ENCODE measurements around the gene TBPL1.
"Not testable (repeated sequence)": the region's sequence is repeated elsewhere in the genome, so short reads cannot be mapped to it uniquely, and the experiment has no call there.

The TBPL1 gene

GRCh38 chr6:133973109-133973971 is 20.3 kb downstream of the TBPL1 start:
- no peak for DNase-seq

DNA sequence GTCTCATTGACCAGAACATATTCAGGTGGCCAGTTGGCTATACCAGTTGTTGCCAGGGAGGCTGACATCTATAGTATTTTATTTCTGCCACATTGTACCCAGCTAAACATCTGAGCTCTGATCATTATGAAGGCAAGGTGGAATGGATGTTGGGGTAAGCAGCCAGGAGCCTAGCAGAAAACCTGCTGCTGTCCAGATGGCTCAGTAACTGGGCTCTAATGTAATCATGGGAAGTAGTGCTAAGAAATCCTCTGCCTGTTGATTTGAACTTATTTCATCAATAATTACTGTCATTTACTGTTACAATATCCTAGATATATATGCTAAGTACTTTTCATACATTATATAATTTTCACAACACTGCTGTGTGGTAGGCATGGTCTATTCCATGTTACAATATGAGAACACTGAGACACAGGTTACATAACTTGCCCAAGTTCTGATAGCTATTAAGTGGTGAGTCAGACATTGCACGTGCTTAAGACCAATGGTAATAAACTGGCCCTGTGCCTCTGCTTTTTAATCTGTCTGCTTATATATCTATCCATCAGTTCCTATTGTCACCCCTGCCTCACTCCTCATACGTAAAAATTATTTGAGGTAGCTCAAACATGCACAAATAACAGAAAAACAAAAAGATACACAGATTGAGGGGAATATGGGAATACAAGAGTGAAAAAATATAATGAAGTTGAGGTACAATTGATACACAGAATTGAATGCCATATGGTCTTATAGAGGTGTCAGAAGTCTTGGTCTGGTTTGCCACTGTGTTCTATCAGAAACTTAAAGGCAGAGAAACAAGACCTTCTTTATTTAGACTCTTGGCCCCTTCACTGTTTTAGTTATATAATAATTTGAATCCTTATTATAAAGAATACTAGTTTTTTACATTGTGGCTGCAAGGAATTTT is 25.2 kb downstream of the TBPL1 start:
- DNase-seq = no peak

DNA sequence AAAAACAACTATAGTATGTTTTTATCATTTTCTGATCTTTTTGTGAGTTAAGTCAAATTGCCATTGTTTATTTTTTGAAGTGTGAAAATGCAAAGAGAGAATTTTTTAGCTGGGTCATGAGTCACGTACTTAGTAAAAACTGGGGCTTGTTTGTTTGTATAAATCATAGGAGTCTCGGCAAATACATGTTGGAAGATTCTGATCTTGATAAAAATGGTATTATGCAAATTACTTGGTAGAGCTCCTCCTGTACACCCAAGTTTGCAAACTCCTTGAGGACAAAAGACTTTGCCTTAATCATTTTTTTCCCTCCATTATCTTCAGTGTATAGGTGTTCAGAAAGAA is 25.8 kb downstream of the TBPL1 start:
- DNase-seq = no peak

DNA sequence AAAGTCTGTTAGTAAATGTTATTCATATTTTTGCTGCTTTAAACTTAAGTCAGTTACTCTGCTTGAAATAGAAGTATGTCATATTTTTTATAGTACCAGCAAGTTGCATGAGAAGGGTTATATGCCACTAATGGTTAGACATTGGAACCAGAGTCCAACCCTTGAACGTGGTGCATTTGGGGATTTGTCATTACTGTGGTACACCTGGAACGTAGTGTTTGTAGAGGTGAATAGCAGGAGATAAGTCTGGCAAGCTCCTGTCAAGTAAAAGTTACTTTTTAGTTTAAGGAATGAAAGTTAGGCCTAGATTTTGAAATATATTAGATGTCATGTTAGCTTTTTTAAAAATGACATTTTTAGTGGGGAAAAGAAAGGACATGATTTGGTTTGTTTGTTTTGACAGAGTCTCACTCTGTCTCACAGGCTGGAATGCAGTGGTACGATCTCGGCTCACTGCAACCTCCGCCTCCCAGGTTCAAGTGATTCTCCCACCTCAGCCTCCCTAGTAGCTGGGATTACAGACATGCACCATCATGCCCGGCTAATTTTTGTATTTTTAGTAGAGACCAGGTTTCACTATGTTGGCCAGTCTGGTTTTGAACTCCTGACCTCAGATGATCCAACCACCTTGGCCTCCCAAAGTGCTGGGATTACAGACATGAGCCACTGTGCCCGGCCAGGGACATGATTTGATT is 26.4 kb downstream of the TBPL1 start:
- DNase-seq = not testable (repeated sequence)

- no peak for DNase-seq
Measured at GRCh38 chr6:133980168-133980567, 27.1 kb downstream of the TBPL1 start.

GRCh38 chr6:133983099-133983939 is 30.3 kb downstream of the TBPL1 start:
- DNase-seq = peak; percentile 75

- DNase-seq = no peak
Measured at GRCh38 chr6:133985970-133986369, 32.9 kb downstream of the TBPL1 start.

DNA sequence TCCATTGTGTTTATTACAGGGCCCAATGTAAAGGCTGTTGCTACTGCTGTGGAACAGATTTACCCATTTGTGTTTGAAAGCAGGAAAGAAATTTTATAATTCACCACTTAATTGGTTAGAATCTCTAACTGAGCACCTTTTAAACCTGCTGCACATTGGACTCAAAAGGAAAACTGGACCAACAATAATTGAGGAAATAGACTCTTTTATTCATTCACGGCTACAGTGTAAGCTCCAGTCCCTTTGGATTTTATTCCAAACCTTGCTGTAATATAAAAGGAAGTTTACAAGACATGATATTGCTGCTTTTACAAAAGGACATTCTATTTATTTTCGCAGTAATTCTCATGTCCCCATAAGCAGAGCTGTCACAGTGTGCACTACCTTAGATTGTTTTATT is 33.9 kb downstream of the TBPL1 start:
- no peak for DNase-seq

GRCh38 chr6:133989525-133989924 is 36.5 kb downstream of the TBPL1 start:
- DNase-seq = no peak

GRCh38 chr6:133990321-133990720 is 37.3 kb downstream of the TBPL1 start:
- no peak for DNase-seq

GRCh38 chr6:133991096-133991593 is 38.1 kb downstream of the TBPL1 start:
- no peak for DNase-seq

DNA sequence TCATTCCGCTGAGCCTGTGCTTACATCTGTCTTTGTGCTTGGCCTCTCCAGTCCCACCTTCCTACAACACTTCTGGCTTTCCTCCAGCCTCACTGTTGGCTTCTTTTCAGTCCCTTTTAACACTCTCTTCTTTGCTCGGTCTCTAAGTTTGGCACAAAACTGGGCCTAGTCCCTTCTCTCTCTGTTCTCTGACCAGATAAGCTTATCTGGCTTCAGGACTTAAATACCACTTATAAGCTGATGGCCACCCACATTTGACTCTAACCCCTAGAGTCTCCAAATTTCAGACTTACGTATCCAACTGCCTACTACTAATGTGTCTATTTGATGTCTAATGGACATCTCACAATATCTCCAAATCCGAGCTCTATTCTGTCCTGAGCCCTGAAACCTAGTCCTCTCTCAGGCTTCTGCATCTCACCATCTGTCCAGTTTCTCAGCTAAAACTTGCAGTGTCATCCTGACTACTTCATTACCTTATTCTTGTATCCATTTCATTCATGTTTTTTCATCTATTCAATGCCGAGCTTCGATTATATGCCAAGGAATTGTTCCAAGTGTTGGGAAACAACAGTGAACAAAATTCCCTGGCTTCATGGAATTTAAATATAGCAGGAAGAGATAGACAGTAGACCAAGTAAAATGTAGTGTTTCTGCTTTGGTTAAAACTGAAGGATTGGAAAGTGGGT is 40.1 kb downstream of the TBPL1 start:
- DNase-seq = no peak

DNA sequence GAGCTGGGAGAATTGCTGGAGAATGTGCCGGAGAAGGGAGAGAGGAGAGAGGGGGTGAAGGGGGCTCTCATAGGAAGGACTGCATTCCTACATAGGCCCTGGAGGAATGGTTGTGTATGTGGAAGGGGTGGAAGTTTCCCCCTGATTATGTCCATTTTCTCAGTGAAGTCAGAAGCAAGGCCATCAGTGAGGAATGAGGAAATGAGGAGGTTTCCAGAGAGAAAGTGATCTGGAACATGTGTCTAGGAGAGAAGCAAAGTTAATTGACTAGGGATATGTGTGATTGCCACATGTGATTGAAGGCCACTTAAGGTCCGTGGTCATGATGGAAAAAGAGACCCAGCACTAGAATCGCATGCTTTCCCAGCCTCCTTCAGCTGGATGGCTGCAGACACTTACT is 42.3 kb downstream of the TBPL1 start:
- DNase-seq = no peak

- DNase-seq = no peak
Measured at GRCh38 chr6:133995758-133996157, 42.7 kb downstream of the TBPL1 start.

- no peak for DNase-seq
Measured at GRCh38 chr6:133997267-133997666, 44.2 kb downstream of the TBPL1 start.

GRCh38 chr6:133999305-133999704 is 46.3 kb downstream of the TBPL1 start:
- DNase-seq = no peak

- DNase-seq = no peak
Measured at GRCh38 chr6:134000443-134000842, 47.4 kb downstream of the TBPL1 start.

DNA sequence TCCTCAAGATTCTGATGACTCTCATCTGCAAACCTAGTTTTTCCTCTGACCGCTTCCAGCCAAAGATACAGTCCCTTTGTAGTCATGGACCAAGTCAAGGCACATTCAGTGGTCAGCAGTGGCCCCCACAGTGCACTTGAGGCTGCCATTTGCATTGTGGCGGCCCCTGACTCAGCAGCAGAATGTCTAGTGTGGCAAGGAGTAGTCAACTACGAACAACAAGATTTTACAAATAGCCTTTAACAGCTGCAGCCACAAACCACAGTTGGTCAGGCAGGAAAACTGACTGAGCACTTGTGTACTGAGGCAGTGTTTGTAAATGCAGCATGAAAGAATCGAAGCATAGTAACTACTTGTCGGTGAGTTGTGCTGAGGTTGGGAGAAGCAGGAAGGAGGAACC is 49.8 kb downstream of the TBPL1 start:
- no peak for DNase-seq

GRCh38 chr6:134003542-134003951 is 50.5 kb downstream of the TBPL1 start:
- DNase-seq = no peak

GRCh38 chr6:134004714-134005113 is 51.7 kb downstream of the TBPL1 start:
- DNase-seq = no peak

GRCh38 chr6:134005800-134006199 is 52.8 kb downstream of the TBPL1 start:
- no peak for DNase-seq

- no peak for DNase-seq
Measured at GRCh38 chr6:134007077-134007476, 54.1 kb downstream of the TBPL1 start.

Measured in CD4-positive, alpha-beta T cell treated with Interleukin-6 for 4 hours (primary cell).